ENCODE results near the gene CFB. TPM values are rescaled to one million over a fixed set of nuclear protein-coding genes. Genes with fewer than 3 reads are reported as not detected.

The CFB gene
- total RNA-seq, 1 experiment from 2014 or later, result 5.6 TPM

DNA sequence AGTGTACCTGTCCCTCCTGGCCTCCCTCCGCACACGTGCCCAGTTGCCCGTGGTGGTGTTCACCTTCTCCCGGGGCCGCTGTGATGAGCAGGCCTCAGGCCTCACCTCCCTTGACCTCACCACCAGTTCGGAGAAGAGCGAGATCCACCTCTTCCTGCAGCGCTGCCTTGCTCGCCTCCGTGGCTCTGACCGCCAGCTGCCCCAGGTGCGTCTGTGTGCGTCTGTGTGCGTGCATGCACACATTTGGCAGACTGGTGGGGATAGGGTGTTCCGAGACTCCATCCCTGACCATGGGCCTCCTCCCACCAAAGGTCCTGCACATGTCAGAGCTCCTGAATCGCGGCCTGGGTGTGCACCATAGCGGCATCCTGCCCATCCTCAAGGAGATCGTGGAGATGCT lies 18.0 kb downstream of the CFB start:
- peaks cover 15% of the 10 kb centered on the region for H3K36me3 ChIP-seq (ENCODE audit: control insufficient read depth, insufficient read depth, low read length)
- no peak overlapping the region for H3K4me3 ChIP-seq (ENCODE audit: low read depth in 2 of 2, low read length in 2 of 2)
- no peaks in the 10 kb centered on the region for H3K9me3 ChIP-seq (ENCODE audit: control insufficient read depth, insufficient read depth, low read depth, low read length)
- no peak for TF ChIP-seq SIN3A (IDR thresholded peaks at IDR 0.05; ENCODE audit: borderline replicate concordance, insufficient read depth, low read depth, low read length)
- TF ChIP-seq TCF7L2 (IDR thresholded peaks at IDR 0.05; ENCODE audit: low read depth, low read length), result no peak
- no peak for TF ChIP-seq POLR2AphosphoS5 (IDR thresholded peaks at IDR 0.05; ENCODE audit: low read depth, low read length)
- TF ChIP-seq, protein P1, sequence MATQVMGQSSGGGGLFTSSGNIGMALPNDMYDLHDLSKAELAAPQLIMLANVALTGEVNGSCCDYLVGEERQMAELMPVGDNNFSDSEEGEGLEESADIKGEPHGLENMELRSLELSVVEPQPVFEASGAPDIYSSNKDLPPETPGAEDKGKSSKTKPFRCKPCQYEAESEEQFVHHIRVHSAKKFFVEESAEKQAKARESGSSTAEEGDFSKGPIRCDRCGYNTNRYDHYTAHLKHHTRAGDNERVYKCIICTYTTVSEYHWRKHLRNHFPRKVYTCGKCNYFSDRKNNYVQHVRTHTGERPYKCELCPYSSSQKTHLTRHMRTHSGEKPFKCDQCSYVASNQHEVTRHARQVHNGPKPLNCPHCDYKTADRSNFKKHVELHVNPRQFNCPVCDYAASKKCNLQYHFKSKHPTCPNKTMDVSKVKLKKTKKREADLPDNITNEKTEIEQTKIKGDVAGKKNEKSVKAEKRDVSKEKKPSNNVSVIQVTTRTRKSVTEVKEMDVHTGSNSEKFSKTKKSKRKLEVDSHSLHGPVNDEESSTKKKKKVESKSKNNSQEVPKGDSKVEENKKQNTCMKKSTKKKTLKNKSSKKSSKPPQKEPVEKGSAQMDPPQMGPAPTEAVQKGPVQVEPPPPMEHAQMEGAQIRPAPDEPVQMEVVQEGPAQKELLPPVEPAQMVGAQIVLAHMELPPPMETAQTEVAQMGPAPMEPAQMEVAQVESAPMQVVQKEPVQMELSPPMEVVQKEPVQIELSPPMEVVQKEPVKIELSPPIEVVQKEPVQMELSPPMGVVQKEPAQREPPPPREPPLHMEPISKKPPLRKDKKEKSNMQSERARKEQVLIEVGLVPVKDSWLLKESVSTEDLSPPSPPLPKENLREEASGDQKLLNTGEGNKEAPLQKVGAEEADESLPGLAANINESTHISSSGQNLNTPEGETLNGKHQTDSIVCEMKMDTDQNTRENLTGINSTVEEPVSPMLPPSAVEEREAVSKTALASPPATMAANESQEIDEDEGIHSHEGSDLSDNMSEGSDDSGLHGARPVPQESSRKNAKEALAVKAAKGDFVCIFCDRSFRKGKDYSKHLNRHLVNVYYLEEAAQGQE (IDR thresholded peaks at IDR 0.05; ENCODE audit: insufficient read depth in 1 of 2, low read depth in 2 of 2, low read length in 1 of 2), result no peak
- no peaks in the 10 kb centered on the region for H3K27me3 ChIP-seq (ENCODE audit: control insufficient read depth, insufficient read depth, low read length)
- in situ Hi-C loops (cut with HindIII; ENCODE audit: low pct_unique_long_range_greater_than_20kb, low sequenced_read_pairs), result no loop called here
- H3K27ac ChIP-seq (ENCODE audit: low read length), result no peak overlapping the region
- no peak for DNase-seq (ENCODE audit: low read depth, low spot score)
- no peak for ATAC-seq
- intact Hi-C loops (cut with micrococcal nuclease; ENCODE audit: unreplicated experiment), result no loop called here
- BruUV-seq (replicated peaks), result no TSS peak
- POLR2A ChIA-PET, result no interaction called here
- CTCF ChIA-PET, result no interaction called here
- peaks cover 9% of the 10 kb centered on the region for H3K4me1 ChIP-seq (ENCODE audit: control insufficient read depth, insufficient read depth, low read length)

DNA sequence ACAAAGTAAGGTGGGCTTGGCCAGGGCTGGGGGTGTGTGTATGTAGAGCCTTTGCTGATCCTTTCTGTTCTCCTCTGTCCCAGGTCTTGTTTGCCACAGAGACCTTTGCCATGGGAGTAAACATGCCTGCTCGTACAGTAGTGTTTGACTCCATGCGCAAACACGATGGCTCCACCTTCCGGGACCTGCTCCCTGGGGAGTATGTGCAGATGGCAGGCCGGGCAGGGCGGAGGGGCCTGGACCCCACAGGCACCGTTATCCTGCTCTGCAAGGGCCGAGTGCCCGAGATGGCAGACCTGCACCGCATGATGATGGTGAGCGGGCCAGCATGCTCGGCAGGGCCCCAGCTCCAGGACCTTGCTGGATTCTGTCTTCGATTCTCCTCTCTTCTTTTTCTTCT lies 19.8 kb downstream of the CFB start:
- Histone ChIP-seq H3K4me1 (ENCODE audit: control insufficient read depth, insufficient read depth, low read length) (peaks cover 6% of the 10 kb centered on the region; the same call in 1 of the 2 replicates), H3K36me3 (ENCODE audit: control insufficient read depth, insufficient read depth, low read length) (peaks cover 16% of the 10 kb centered on the region), H3K4me3 (ENCODE audit: low read depth in 2 of 2, low read length in 2 of 2) (no peak overlapping the region), H3K27me3 (ENCODE audit: control insufficient read depth, insufficient read depth, low read length) (no peaks in the 10 kb centered on the region), H3K27ac (ENCODE audit: low read length) (no peak overlapping the region), H3K9me3 (ENCODE audit: control insufficient read depth, insufficient read depth, low read depth, low read length) (no peaks in the 10 kb centered on the region)
- intact Hi-C loops (cut with micrococcal nuclease; ENCODE audit: unreplicated experiment), result no loop called here
- ATAC-seq (no peak), DNase-seq (ENCODE audit: low read depth, low spot score) (no peak)
- ChIA-PET POLR2A (no interaction called here), CTCF (no interaction called here)
- BruUV-seq (replicated peaks), result no TSS peak
- in situ Hi-C loops (cut with HindIII; ENCODE audit: low pct_unique_long_range_greater_than_20kb, low sequenced_read_pairs), result no loop called here
- TF ChIP-seq TCF7L2 (IDR thresholded peaks at IDR 0.05; ENCODE audit: low read depth, low read length) (no peak), POLR2AphosphoS5 (IDR thresholded peaks at IDR 0.05; ENCODE audit: low read depth, low read length) (no peak), SIN3A (IDR thresholded peaks at IDR 0.05; ENCODE audit: borderline replicate concordance, insufficient read depth, low read depth, low read length) (no peak)
- TF ChIP-seq, protein P1 (IDR thresholded peaks at IDR 0.05; ENCODE audit: insufficient read depth in 1 of 2, low read depth in 2 of 2, low read length in 1 of 2), result no peak
- TF ChIP-seq, protein P2, sequence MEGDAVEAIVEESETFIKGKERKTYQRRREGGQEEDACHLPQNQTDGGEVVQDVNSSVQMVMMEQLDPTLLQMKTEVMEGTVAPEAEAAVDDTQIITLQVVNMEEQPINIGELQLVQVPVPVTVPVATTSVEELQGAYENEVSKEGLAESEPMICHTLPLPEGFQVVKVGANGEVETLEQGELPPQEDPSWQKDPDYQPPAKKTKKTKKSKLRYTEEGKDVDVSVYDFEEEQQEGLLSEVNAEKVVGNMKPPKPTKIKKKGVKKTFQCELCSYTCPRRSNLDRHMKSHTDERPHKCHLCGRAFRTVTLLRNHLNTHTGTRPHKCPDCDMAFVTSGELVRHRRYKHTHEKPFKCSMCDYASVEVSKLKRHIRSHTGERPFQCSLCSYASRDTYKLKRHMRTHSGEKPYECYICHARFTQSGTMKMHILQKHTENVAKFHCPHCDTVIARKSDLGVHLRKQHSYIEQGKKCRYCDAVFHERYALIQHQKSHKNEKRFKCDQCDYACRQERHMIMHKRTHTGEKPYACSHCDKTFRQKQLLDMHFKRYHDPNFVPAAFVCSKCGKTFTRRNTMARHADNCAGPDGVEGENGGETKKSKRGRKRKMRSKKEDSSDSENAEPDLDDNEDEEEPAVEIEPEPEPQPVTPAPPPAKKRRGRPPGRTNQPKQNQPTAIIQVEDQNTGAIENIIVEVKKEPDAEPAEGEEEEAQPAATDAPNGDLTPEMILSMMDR (IDR thresholded peaks at IDR 0.05), result no peak

Measured in Panc1 (cell line).